Activated CD8-positive, alpha-beta memory T cell treated with anti-CD3 and anti-CD28 coated beads, Interleukin-2, amount 10 ng/mL, durations not matched to agents 7 days and 5 days (primary cell): Measurements from ENCODE around the gene ZNF76. TPM values are rescaled to one million over a fixed set of nuclear protein-coding genes. Genes with fewer than 3 reads are reported as not detected.

ENCODE experiments used
- ATAC-seq: fragments of 150-1000 bp; cut with Tn5 transposase; one replicate; pipeline ENCODE4 v1.10.0; 2021; ENCODE audit warnings: moderate library complexity
- CTCF ChIA-PET: fragments of 350-600 bp; sonication (Branson Sonifier 250); formaldehyde crosslinking; loops from one replicate; lab custom pipeline; 2021; ENCODE audit warnings: antibody characterized with exemption; lab: Charles Lee
- DNase-seq: peaks from one replicate; pipeline ENCODE4 v3.0.0-alpha.2; 2020
- H3K27ac Mint-ChIP-seq: one replicate; pipeline ENCODE4 v1.8.0; 2021; ENCODE audit warnings: mild to moderate bottlenecking, mixed read lengths
- H3K27me3 Mint-ChIP-seq: one replicate; pipeline ENCODE4 v1.8.0; 2021; ENCODE audit warnings: mixed read lengths
- H3K36me3 Mint-ChIP-seq: one replicate; pipeline ENCODE4 v1.8.0; 2021; ENCODE audit warnings: mild to moderate bottlenecking, mixed read lengths
- H3K4me1 Mint-ChIP-seq: one replicate; pipeline ENCODE4 v1.8.0; 2021; ENCODE audit warnings: mixed read lengths
- H3K4me3 Mint-ChIP-seq: one replicate; pipeline ENCODE4 v1.8.0; 2021; ENCODE audit warnings: mild to moderate bottlenecking, moderate library complexity, mixed read lengths
- H3K9me3 Mint-ChIP-seq: one replicate; pipeline ENCODE4 v1.8.0; 2022; ENCODE audit warnings: low read depth, mixed read lengths
- total RNA-seq, 2 experiments: library from RNA; stranded (reverse); gene quantifications; one replicate each; pipeline ENCODE4 v1.2.3, GENCODE V29; 2021

The ZNF76 gene
- 10 to 100 TPM; 55.0 to 61.8 TPM for total RNA-seq

GRCh38 chr6:35259194-35259947, at the start of gene ZNF76:
Gene ZNF76 (plus strand): TSS chr6:35259735. CDS start chr6:35281152, 21,417 bp downstream.
- peaks cover 4% of the 10 kb centered on the region for H3K36me3 Mint-ChIP-seq
- peak within 1 kb of the TSS; percentile 92 for H3K4me3 Mint-ChIP-seq
- no peaks in the 10 kb centered on the region for H3K9me3 Mint-ChIP-seq
- H3K27ac Mint-ChIP-seq, result peak within 1 kb of the TSS; percentile 91
- no peaks in the 10 kb centered on the region for H3K27me3 Mint-ChIP-seq
- peaks cover 45% of the 10 kb centered on the region for H3K4me1 Mint-ChIP-seq
- ATAC-seq, result peak; percentile 90
- DNase-seq, result peak; percentile 94
- CTCF ChIA-PET, result interaction anchor here (0.7 to 4.9 kb wide), 11 partner anchors 9 to 515 kb away, joined by 3 to 35 read pairs (median 4); no protein-coding TSS in a partner anchor

DNA sequence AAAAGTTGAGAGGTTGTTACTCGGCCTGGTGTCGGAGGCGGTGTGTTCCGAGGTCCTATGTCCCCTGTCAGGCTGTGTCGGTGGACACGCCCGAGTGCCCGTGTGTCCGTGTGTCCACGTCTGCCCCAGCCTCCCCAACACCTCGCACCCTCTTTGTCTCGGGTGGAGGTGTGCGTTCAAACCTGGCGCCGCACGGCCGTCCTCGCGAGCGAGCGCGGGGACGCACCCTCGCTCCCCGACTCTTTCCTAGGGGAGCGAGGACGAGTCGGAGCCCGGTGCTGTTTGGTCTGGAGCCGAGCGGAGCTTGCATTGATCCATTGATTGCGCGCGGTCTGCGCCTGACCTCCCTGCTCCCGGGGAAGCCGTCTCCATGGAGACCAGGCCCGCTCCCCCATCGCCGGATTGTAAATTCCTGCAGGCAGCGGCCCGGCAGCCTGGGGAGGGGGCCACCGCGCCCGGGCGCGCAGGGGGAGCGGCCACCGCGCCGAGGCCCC, 46.2 kb upstream of the ZNF76 start:
- no peak for ATAC-seq

DNA sequence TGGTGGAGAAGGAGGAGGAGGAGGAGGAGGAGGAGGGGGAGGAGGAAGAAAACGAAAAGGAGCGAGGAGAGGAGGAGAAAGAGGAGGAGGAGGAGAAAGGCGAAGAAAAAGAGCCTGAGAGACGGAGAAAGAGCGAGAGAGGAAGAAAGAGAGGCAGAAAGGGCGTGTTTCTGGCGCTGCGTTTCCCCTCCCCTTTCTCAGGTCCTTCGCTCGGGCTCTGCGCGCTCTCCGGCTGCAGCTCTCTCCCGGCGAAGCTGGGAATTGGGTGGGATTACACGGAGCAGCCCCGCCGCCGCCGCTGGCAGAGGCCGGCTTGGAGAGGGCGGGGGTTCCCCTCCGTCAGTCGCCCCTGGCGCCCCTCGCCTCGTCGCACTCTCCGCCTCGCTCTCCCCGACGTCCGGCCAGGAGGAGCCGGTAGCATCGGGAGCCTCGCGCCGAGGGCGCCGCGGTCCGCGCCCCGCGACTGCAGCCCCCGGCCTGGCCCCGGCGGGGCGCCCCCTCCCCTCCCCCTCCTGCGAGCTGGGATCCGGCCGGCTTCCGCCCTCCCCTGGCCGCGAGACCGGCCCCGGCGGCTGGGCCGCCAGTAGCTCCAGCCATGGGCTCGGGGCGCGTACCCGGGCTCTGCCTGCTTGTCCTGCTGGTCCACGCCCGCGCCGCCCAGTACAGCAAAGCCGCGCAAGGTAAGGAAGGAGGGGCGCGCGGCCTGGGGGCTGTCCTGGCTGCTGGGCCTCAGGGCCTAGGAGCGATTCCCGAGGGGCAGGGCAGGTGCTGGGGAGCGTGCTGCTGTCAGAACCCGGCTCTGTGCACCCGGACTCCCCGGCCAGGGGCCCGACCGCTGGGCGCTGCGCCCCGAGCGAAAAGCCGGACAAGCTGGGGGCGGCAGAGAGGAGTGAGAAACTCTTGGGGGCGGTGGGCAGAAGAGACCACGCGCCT, 45.4 kb upstream of the ZNF76 start, which contains the start of gene SCUBE3:
Gene SCUBE3 (plus strand): TSS at position 133 of the 933 bp plus-strand sequence. CDS start 463 bp downstream, at position 596.
- H3K4me3 Mint-ChIP-seq, result peak within 1 kb of the TSS; percentile 38
- ATAC-seq, result peak; percentile 72
- no peak within 1 kb of the TSS for H3K27ac Mint-ChIP-seq
- no peak for DNase-seq
- CTCF ChIA-PET, result interaction anchor here (0.9 to 2.6 kb wide), 3 partner anchors 9 to 75 kb away, joined by 3 to 11 read pairs (median 4); no protein-coding TSS in a partner anchor
- H3K27me3 Mint-ChIP-seq, result peaks cover 71% of the 10 kb centered on the region
- H3K36me3 Mint-ChIP-seq, result no peaks in the 10 kb centered on the region
- H3K9me3 Mint-ChIP-seq, result no peaks in the 10 kb centered on the region
- H3K4me1 Mint-ChIP-seq, result peaks cover 6% of the 10 kb centered on the region

More for the DNA sequence above, 46.2 kb upstream of the ZNF76 start:
- CTCF ChIA-PET, result interaction anchor here (0.9 to 2.6 kb wide), 2 partner anchors 9 to 27 kb away, joined by 3 to 11 read pairs; no protein-coding TSS in a partner anchor
- no peak for DNase-seq
- Mint-ChIP-seq H3K9me3 (no peaks in the 10 kb centered on the region), H3K4me3 (peak overlapping the region; percentile 38), H3K27me3 (peaks cover 79% of the 10 kb centered on the region), H3K36me3 (no peaks in the 10 kb centered on the region), H3K4me1 (peaks cover 6% of the 10 kb centered on the region), H3K27ac (no peak overlapping the region)

- H3K9me3 Mint-ChIP-seq, result no peaks in the 10 kb centered on the region
- no peaks in the 10 kb centered on the region for H3K36me3 Mint-ChIP-seq
- H3K4me3 Mint-ChIP-seq, result no peak overlapping the region
- CTCF ChIA-PET, result interaction anchor here (1.1 to 2.6 kb wide), 2 partner anchors 10 to 76 kb away, joined by 4 to 11 read pairs; no protein-coding TSS in a partner anchor
- ATAC-seq (no peak), DNase-seq (no peak)
- peaks cover 6% of the 10 kb centered on the region for H3K4me1 Mint-ChIP-seq
- H3K27ac Mint-ChIP-seq, result no peak overlapping the region
- peaks cover 68% of the 10 kb centered on the region for H3K27me3 Mint-ChIP-seq
Measured at GRCh38 chr6:35214869-35215664, 44.5 kb upstream of the ZNF76 start.

GRCh38 chr6:35215665-35216411, 43.7 kb upstream of the ZNF76 start:
- no peaks in the 10 kb centered on the region for H3K9me3 Mint-ChIP-seq
- peaks cover 6% of the 10 kb centered on the region for H3K4me1 Mint-ChIP-seq
- CTCF ChIA-PET, result interaction anchor here (0.6 to 1.2 kb wide), 3 partner anchors 10 to 1129 kb away, joined by 3 to 4 read pairs (median 3); no protein-coding TSS in a partner anchor
- peaks cover 63% of the 10 kb centered on the region for H3K27me3 Mint-ChIP-seq
- no peak overlapping the region for H3K27ac Mint-ChIP-seq
- H3K4me3 Mint-ChIP-seq, result no peak overlapping the region
- no peaks in the 10 kb centered on the region for H3K36me3 Mint-ChIP-seq
- DNase-seq (no peak), ATAC-seq (no peak)

DNA sequence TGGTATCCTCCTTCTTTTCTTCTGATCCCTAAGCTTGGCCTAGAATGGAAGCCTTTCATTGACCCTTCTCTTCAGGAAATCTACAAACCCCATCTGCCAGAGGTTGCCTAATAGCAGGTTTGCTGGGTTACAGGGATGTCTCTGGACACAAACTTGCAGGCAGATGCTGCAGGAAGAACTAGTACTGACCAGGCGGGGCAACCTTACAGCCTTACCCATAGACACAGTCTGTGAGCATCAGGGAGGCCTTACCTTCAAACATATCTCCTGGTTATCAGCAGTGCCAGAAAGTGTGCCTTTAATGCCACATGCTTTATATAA, 43.2 kb upstream of the ZNF76 start:
- Mint-ChIP-seq H3K9me3 (no peaks in the 10 kb centered on the region), H3K27ac (no peak overlapping the region), H3K4me3 (no peak overlapping the region), H3K36me3 (no peaks in the 10 kb centered on the region), H3K27me3 (peaks cover 59% of the 10 kb centered on the region), H3K4me1 (peaks cover 6% of the 10 kb centered on the region)
- CTCF ChIA-PET, result interaction anchor here (0.6 to 1.2 kb wide), 2 partner anchors 11 to 1129 kb away, joined by 3 read pairs; no protein-coding TSS in a partner anchor
- DNase-seq (no peak), ATAC-seq (no peak)

DNA sequence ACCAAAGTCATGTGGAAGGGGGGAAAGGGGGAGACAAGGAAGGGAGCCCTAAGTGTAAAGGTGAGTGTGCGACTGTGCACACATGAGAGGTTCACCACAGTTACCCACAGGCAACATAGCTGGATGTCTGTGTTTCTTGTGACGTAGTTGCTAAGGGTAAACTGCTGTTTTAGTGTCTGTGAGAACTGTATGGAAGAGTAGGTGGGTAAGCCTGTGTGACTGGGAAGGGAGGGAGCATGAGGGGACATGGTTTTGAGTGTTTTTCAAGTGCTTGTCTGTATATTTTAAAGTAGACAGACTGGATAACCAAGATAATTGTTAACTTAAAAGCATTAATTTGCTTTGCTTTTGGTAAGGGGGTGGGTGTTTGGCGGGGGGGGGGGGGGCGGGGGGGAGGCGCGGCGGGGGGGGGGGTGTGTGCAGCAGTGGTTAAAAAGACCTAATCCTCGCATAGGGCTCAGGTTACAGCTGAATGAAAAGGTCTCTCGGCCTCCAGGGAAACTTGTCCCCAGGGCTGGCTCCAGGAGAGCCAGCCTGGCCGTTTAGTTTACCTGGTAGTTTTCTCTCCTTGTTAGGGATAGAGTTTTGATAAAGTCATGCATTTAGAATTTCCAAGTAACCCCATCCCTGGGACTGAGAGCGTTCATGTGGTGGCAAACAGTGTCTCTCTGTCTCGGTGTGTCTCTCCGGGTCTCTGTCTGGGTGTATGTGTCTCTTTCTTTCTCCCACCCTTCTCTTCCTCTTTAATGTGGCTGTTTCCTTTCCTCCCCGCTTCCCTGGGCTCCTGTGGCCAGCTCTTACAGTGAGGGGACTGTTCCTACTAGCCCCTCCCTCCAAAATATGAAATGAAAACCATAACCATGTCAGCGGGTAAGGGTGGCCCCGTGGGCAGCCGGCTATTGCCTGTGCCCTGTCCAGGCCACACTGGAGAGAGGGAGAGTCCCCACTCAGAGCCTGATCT, 42.4 kb upstream of the ZNF76 start:
- DNase-seq, result no peak
- H3K27me3 Mint-ChIP-seq, result peaks cover 52% of the 10 kb centered on the region
- CTCF ChIA-PET, result interaction anchor here (1.2 kb wide), 1 partner anchor 12 kb away, joined by 3 read pairs; no protein-coding TSS in a partner anchor
- H3K4me1 Mint-ChIP-seq, result peaks cover 6% of the 10 kb centered on the region
- no peaks in the 10 kb centered on the region for H3K36me3 Mint-ChIP-seq
- H3K27ac Mint-ChIP-seq, result no peak overlapping the region
- no peaks in the 10 kb centered on the region for H3K9me3 Mint-ChIP-seq
- no peak overlapping the region for H3K4me3 Mint-ChIP-seq
- no peak for ATAC-seq

DNA sequence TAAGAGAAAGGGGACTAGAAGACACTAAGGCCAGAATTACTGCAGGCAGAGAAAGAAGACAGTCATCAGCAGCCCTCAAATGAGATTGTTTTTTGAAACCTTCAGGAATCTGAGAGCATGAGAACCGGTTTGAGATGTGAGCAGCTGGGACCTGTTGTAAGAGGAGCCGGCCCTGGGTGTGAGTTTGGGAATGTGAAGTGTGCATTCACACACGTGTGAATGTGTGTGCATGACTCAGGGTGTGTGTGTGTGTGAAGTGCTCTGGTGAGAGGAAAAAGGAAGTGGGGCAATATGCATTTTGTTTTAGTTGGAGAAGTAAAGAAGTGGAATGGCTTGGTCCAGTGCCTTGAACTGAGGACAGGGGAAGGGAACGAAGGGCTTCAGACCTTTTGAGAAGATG, 41.5 kb upstream of the ZNF76 start:
- Mint-ChIP-seq H3K9me3 (no peaks in the 10 kb centered on the region), H3K27me3 (peaks cover 43% of the 10 kb centered on the region), H3K27ac (no peak overlapping the region), H3K36me3 (no peaks in the 10 kb centered on the region), H3K4me1 (peaks cover 4% of the 10 kb centered on the region), H3K4me3 (no peak overlapping the region)
- CTCF ChIA-PET, result interaction anchor here (0.9 to 3.4 kb wide), 3 partner anchors 13 to 23 kb away, joined by 3 to 20 read pairs (median 8); no protein-coding TSS in a partner anchor
- DNase-seq (no peak), ATAC-seq (no peak)

DNA sequence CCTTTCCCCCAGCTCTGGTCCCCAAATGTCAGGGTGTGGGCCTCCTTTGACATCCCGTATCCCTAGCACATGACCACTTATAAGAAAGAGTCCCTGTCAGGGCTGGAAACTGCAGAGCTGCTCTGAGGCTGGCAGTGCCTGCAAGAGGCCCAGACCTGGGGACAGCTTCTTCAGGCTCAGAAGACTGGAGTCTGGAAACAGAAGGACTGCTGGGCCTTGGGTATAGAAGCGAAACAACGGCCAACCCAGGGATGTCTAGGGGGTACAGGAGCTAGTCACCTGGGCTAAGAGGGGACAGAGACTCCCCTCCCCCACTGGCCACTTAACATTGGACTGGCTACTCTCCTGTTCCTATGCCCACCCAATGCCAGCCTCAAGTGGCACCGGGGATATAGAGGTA, 41.1 kb upstream of the ZNF76 start:
- CTCF ChIA-PET, result interaction anchor here (0.9 to 3.4 kb wide), 3 partner anchors 13 to 23 kb away, joined by 3 to 20 read pairs (median 8); no protein-coding TSS in a partner anchor
- Mint-ChIP-seq H3K4me1 (no peaks in the 10 kb centered on the region), H3K9me3 (no peaks in the 10 kb centered on the region), H3K27ac (no peak overlapping the region), H3K4me3 (no peak overlapping the region), H3K27me3 (peaks cover 38% of the 10 kb centered on the region), H3K36me3 (no peaks in the 10 kb centered on the region)
- no peak for ATAC-seq
- DNase-seq, result no peak

- no peak overlapping the region for H3K4me3 Mint-ChIP-seq
- CTCF ChIA-PET, result interaction anchor here (1.0 to 3.4 kb wide), 3 partner anchors 14 to 233 kb away, joined by 3 to 20 read pairs (median 8); no protein-coding TSS in a partner anchor
- peaks cover 36% of the 10 kb centered on the region for H3K27me3 Mint-ChIP-seq
- ATAC-seq (no peak), DNase-seq (no peak)
- H3K36me3 Mint-ChIP-seq, result no peaks in the 10 kb centered on the region
- H3K27ac Mint-ChIP-seq, result no peak overlapping the region
- H3K9me3 Mint-ChIP-seq, result no peaks in the 10 kb centered on the region
- H3K4me1 Mint-ChIP-seq, result no peaks in the 10 kb centered on the region
Measured at GRCh38 chr6:35219683-35220326, 39.7 kb upstream of the ZNF76 start.
